Tibial nerve (tissue), 3 donors: ENCODE results near the gene NOTCH1.

Experiments used
- CTCF ChIP-seq, 5 experiments: fragments of 200-600 bp in 3 of 5; fragments of 450-650 bp in 2 of 5; sonication (generic) in 3 of 5; IDR thresholded peaks; one replicate each; pipeline ENCODE4 v1.5.1; 2016 to 2019; ENCODE audit warnings: antibody characterized with exemption in 5 of 5, mild to moderate bottlenecking in 3 of 5, moderate library complexity in 2 of 5
- POLR2A ChIP-seq, 2 donors: fragments of 450-650 bp; IDR thresholded peaks; one replicate each; pipeline ENCODE4 v1.6.1; 2017; ENCODE audit warnings: antibody characterized with exemption in 2 of 2, mild to moderate bottlenecking in 2 of 2, moderate library complexity in 2 of 2

GRCh38 chr9:136567651-136568287 lies 21.9 kb upstream of the NOTCH1 start:
- TF ChIP-seq POLR2A (IDR thresholded peaks at IDR 0.05): no peak
- TF ChIP-seq CTCF (IDR thresholded peaks at IDR 0.05): no peak
